ENCODE measurements around the gene SSH3. TPM values are rescaled to one million over a fixed set of nuclear protein-coding genes. Genes with fewer than 3 reads are reported as not detected.

The SSH3 gene
- total and polyA plus RNA-seq, 3 experiments from 2014 or later, result 3.5 to 10.6 (median 8.4) TPM

- Histone ChIP-seq H3K4me3 (ENCODE audit: low read length) (no peak overlapping the region), H3K27ac (ENCODE audit: low read depth, low read length) (no peak overlapping the region), H3K4me1 (ENCODE audit: insufficient read depth, low read length) (peaks cover 14% of the 10 kb centered on the region), H3K9me3 (ENCODE audit: low read length) (peaks cover 4% of the 10 kb centered on the region), H3K36me3 (ENCODE audit: insufficient read depth, low read length) (peaks cover 22% of the 10 kb centered on the region), H3K27me3 (ENCODE audit: insufficient read depth, low read length, poor library complexity, severe bottlenecking) (no peaks in the 10 kb centered on the region)
- peaks cover 4 to 12% (median 10%) of the 10 kb centered on the region in 5 donors for H3K9me3 Mint-ChIP-seq
- peaks cover 19 to 45% (median 27%) of the 10 kb centered on the region in 3 donors for H3K4me1 Mint-ChIP-seq
- H3K27me3 Mint-ChIP-seq, result no peaks in the 10 kb centered on the region
- H3K36me3 Mint-ChIP-seq, result peaks cover 15 to 54% (median 20%) of the 10 kb centered on the region in 3 donors
- ChIA-PET CTCF (interaction anchor here (1.2 kb wide), 1 partner anchor 56 kb away, joined by 3 read pairs; no protein-coding TSS in a partner anchor), POLR2A (no interaction called here)
- DNase-seq, result no peak
- H3K27ac Mint-ChIP-seq, result no peak overlapping the region
- no peak overlapping the region for H3K4me3 Mint-ChIP-seq
Observed at GRCh38 chr11:67300756-67301312, 2.5 kb upstream of the SSH3 start.

- H3K36me3 Mint-ChIP-seq, result peaks cover 9 to 49% (median 14%) of the 10 kb centered on the region in 3 donors
- Histone ChIP-seq H3K4me1 (ENCODE audit: insufficient read depth, low read length) (peaks cover 14% of the 10 kb centered on the region), H3K27me3 (ENCODE audit: insufficient read depth, low read length, poor library complexity, severe bottlenecking) (no peaks in the 10 kb centered on the region), H3K36me3 (ENCODE audit: insufficient read depth, low read length) (peaks cover 16% of the 10 kb centered on the region), H3K27ac (ENCODE audit: low read depth, low read length) (no peak overlapping the region), H3K9me3 (ENCODE audit: low read length) (no peaks in the 10 kb centered on the region), H3K4me3 (ENCODE audit: low read length) (no peak overlapping the region)
- DNase-seq, result peak in 1 of 5 donors; percentile 46
- H3K9me3 Mint-ChIP-seq, result peaks cover 0 to 6% (median 4%) of the 10 kb centered on the region in 5 donors
- POLR2A ChIA-PET, result no interaction called here
- CTCF ChIA-PET, result interaction anchor here (1.2 to 2.3 kb wide), 5 partner anchors 8 to 55 kb away, joined by 3 to 12 read pairs (median 6); partner anchors contain the start of gene GRK2
- H3K27me3 Mint-ChIP-seq, result no peaks in the 10 kb centered on the region
- peaks cover 16 to 41% (median 21%) of the 10 kb centered on the region in 3 donors for H3K4me1 Mint-ChIP-seq
- peak overlapping the region in 1 of 8 donors; percentile 6 for H3K27ac Mint-ChIP-seq
- no peak overlapping the region for H3K4me3 Mint-ChIP-seq
Observed at GRCh38 chr11:67301313-67301921, 1.9 kb upstream of the SSH3 start.

- no peak overlapping the region for H3K4me3 ChIP-seq (ENCODE audit: low read length)
- Mint-ChIP-seq H3K9me3 (peaks cover 0 to 1% (median under 1%) of the 10 kb centered on the region in 5 donors), H3K4me1 (peaks cover 12 to 35% (median 15%) of the 10 kb centered on the region in 3 donors), H3K4me3 (peak overlapping the region; percentile 38 to 79 (median 60)), H3K27ac (peak overlapping the region in 7 of 8 donors; percentile 42 to 76 (median 74)), H3K27me3 (no peaks in the 10 kb centered on the region), H3K36me3 (peaks cover 6 to 43% (median 8%) of the 10 kb centered on the region in 3 donors)
- no peaks in the 10 kb centered on the region for H3K9me3 ChIP-seq (ENCODE audit: low read length)
- no peak overlapping the region for H3K27ac ChIP-seq (ENCODE audit: low read depth, low read length)
- peaks cover 12% of the 10 kb centered on the region for H3K36me3 ChIP-seq (ENCODE audit: insufficient read depth, low read length)
- POLR2A ChIA-PET, result interaction anchor here (0.5 to 3.1 kb wide), 5 partner anchors 13 to 159 kb away, joined by 3 to 22 read pairs (median 6); partner anchors contain the start of gene ANKRD13D
- H3K27me3 ChIP-seq (ENCODE audit: insufficient read depth, low read length, poor library complexity, severe bottlenecking), result no peaks in the 10 kb centered on the region
- CTCF ChIA-PET, result interaction anchor here (0.8 to 2.3 kb wide), 10 partner anchors 9 to 55 kb away, joined by 3 to 12 read pairs (median 6); partner anchors contain the start of genes ANKRD13D and GRK2
- peaks cover 14% of the 10 kb centered on the region for H3K4me1 ChIP-seq (ENCODE audit: insufficient read depth, low read length)
- DNase-seq, result peak in 1 of 5 donors; percentile 43
Observed at GRCh38 chr11:67301951-67302516, 1.3 kb upstream of the SSH3 start.

GRCh38 chr11:67302571-67303131 is 679 bp upstream of the SSH3 start:
- Histone ChIP-seq H3K36me3 (ENCODE audit: insufficient read depth, low read length) (peaks cover 12% of the 10 kb centered on the region), H3K9me3 (ENCODE audit: low read length) (no peaks in the 10 kb centered on the region), H3K4me3 (ENCODE audit: low read length) (peak overlapping the region; percentile 45), H3K27me3 (ENCODE audit: insufficient read depth, low read length, poor library complexity, severe bottlenecking) (no peaks in the 10 kb centered on the region), H3K27ac (ENCODE audit: low read depth, low read length) (no peak overlapping the region), H3K4me1 (ENCODE audit: insufficient read depth, low read length) (peaks cover 14% of the 10 kb centered on the region)
- ChIA-PET POLR2A (interaction anchor here (0.5 to 3.1 kb wide), 11 partner anchors 9 to 160 kb away, joined by 3 to 22 read pairs (median 6); partner anchors contain the start of gene ANKRD13D), CTCF (interaction anchor here (0.8 to 2.3 kb wide), 13 partner anchors 9 to 79 kb away, joined by 3 to 12 read pairs (median 6); partner anchors contain the start of genes ANKRD13D and GRK2)
- Mint-ChIP-seq H3K4me1 (peaks cover 11 to 34% (median 13%) of the 10 kb centered on the region in 3 donors), H3K9me3 (no peaks in the 10 kb centered on the region), H3K27me3 (no peaks in the 10 kb centered on the region), H3K36me3 (peaks cover 6 to 43% (median 6%) of the 10 kb centered on the region in 3 donors), H3K4me3 (peak overlapping the region; percentile 38 to 79 (median 60)), H3K27ac (peak overlapping the region in 7 of 8 donors; percentile 42 to 76 (median 74))
- peak in 1 of 5 donors; percentile 48 for DNase-seq

- DNase-seq, result peak in 3 of 5 donors; percentile 29 to 56 (median 31)
Observed at GRCh38 chr11:67303835-67304411, 593 bp downstream of the SSH3 start.

GRCh38 chr11:67304511-67305113 is 1.3 kb downstream of the SSH3 start:
- H3K9me3 Mint-ChIP-seq, result no peaks in the 10 kb centered on the region
- Histone ChIP-seq H3K4me3 (ENCODE audit: low read length) (no peak overlapping the region), H3K27me3 (ENCODE audit: insufficient read depth, low read length, poor library complexity, severe bottlenecking) (no peaks in the 10 kb centered on the region), H3K36me3 (ENCODE audit: insufficient read depth, low read length) (peaks cover under 1% of the 10 kb centered on the region), H3K27ac (ENCODE audit: low read depth, low read length) (no peak overlapping the region), H3K9me3 (ENCODE audit: low read length) (no peaks in the 10 kb centered on the region), H3K4me1 (ENCODE audit: insufficient read depth, low read length) (peaks cover 14% of the 10 kb centered on the region)
- H3K27ac Mint-ChIP-seq, result peak overlapping the region in 6 of 8 donors; percentile 19 to 86 (median 58)
- ChIA-PET POLR2A (interaction anchor here (0.9 to 3.1 kb wide), 3 partner anchors 13 to 35 kb away, joined by 4 to 22 read pairs (median 6); partner anchors contain the start of gene ANKRD13D), CTCF (interaction anchor here (1.2 kb wide), 1 partner anchor 13 kb away, joined by 5 read pairs; no protein-coding TSS in a partner anchor)
- peak in 1 of 5 donors; percentile 42 for DNase-seq
- H3K36me3 Mint-ChIP-seq, result peaks cover 0 to 28% (median 0%) of the 10 kb centered on the region in 3 donors
- peak overlapping the region; percentile 47 to 83 (median 68) for H3K4me3 Mint-ChIP-seq
- H3K4me1 Mint-ChIP-seq, result peaks cover 5 to 24% (median 6%) of the 10 kb centered on the region in 3 donors
- peaks cover 0 to 2% of the 10 kb centered on the region in 2 donors for H3K27me3 Mint-ChIP-seq

More at GRCh38 chr11:67303835-67304411, 593 bp downstream of the SSH3 start:
- no peak overlapping the region for H3K27ac ChIP-seq (ENCODE audit: low read depth, low read length)
- Mint-ChIP-seq H3K27me3 (no peaks in the 10 kb centered on the region), H3K36me3 (peaks cover 0 to 31% (median 0%) of the 10 kb centered on the region in 3 donors), H3K4me1 (peaks cover 5 to 24% (median 6%) of the 10 kb centered on the region in 3 donors), H3K4me3 (peak overlapping the region; percentile 61 to 86 (median 68)), H3K27ac (peak overlapping the region in 1 of 8 donors; percentile 38), H3K9me3 (no peaks in the 10 kb centered on the region)
- ChIA-PET CTCF (interaction anchor here (1.1 to 2.3 kb wide), 7 partner anchors 11 to 78 kb away, joined by 3 to 10 read pairs (median 6); partner anchors contain the start of gene GRK2), POLR2A (interaction anchor here (0.9 to 3.1 kb wide), 11 partner anchors 10 to 42 kb away, joined by 3 to 22 read pairs (median 6); partner anchors contain the start of gene ANKRD13D)
- no peaks in the 10 kb centered on the region for H3K27me3 ChIP-seq (ENCODE audit: insufficient read depth, low read length, poor library complexity, severe bottlenecking)
- H3K4me3 ChIP-seq (ENCODE audit: low read length), result peak overlapping the region; percentile 45
- no peaks in the 10 kb centered on the region for H3K9me3 ChIP-seq (ENCODE audit: low read length)
- peaks cover 14% of the 10 kb centered on the region for H3K4me1 ChIP-seq (ENCODE audit: insufficient read depth, low read length)
- peaks cover 7% of the 10 kb centered on the region for H3K36me3 ChIP-seq (ENCODE audit: insufficient read depth, low read length)

All from CD8-positive, alpha-beta memory T cell (primary cell).